Neural cell (in vitro differentiated cells): ENCODE results near the gene NBEA.

Experiments
- CTCF ChIP-seq: fragments of 450-650 bp; IDR thresholded peaks from 2 replicates; pipeline ENCODE4 v1.5.1; 2014; ENCODE audit warnings: antibody characterized with exemption, mild to moderate bottlenecking, moderate library complexity; ENCODE audit not compliant: poor library complexity, severe bottlenecking
- EZH2 ChIP-seq: fragments of 200-600, 300-800 bp; shearing (Covaris generic), sonication (generic); IDR thresholded peaks from 2 replicates; pipeline ENCODE4 v1.6.1; 2014; ENCODE audit warnings: antibody characterized with exemption, low read length, borderline replicate concordance, mild to moderate bottlenecking; ENCODE audit not compliant: insufficient read depth, poor library complexity, severe bottlenecking

DNA sequence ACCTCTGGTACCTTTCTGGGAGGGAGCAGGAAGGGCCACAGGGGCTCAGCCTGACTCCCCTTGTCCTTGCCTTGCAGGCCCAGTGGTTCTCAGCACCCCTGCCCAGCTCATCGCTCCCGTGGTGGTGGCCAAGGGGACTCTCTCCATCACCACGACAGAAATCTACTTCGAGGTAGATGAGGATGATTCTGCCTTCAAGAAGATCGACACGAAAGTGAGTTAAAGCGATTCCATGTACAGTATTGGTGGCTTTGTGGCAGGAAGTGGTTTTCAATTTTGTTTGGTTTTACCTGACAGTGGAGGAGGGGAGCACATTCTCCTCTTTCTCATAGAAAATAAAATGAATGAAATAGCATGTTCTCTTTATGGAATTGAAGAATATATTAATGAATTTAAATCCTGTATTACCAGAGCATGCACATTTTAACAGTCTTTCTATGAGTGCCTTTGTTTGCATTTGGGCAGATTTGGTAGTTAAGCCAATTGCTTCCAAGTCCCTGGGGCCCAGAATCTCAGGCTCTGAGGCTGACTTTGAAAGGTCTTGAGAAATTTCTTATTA is 530.3 kb downstream of the NBEA start:
- TF ChIP-seq CTCF, result no peak
- TF ChIP-seq EZH2, result no peak
